ENCODE results near the gene OR1F1. TPM values are rescaled to one million over a fixed set of nuclear protein-coding genes. Genes with fewer than 3 reads are reported as not detected.
A peak's percentile ranks its signal among the peaks of the same experiment; 100 is the strongest.

OR1F1 gene
- total and polyA plus RNA-seq, 9 of the 15 experiments (the other 6 are each of a cell fraction or from before 2014, with no cell fraction given), result 0.15 to 0.61 (median 0.35) TPM; not detected in 3

- TF ChIP-seq ZNF507 (tag; conservative IDR thresholded peaks at IDR 0.05), result no peak
- TF ChIP-seq MLLT1 (IDR thresholded peaks at IDR 0.05), result peak; percentile 13 to 61; a peak in 2 of 4 replicates
- TF ChIP-seq ARID3B (CRISPR knock-in tag; IDR thresholded peaks at IDR 0.05; ENCODE audit: borderline replicate concordance), result no peak
- no peak for TF ChIP-seq ZNF445 (CRISPR knock-in tag; IDR thresholded peaks at IDR 0.05; ENCODE audit: low read depth)
- peak in 1 of 2 experiments; percentile 85; a peak in 1 of 4 replicates for TF ChIP-seq CSDE1 (IDR thresholded peaks at IDR 0.05)
- peak; percentile 61; the same call in 1 of the 2 replicates for TF ChIP-seq C11orf30 (IDR thresholded peaks at IDR 0.05; ENCODE audit: low read depth)
- no peak for TF ChIP-seq RBM14 (IDR thresholded peaks at IDR 0.05; ENCODE audit: borderline replicate concordance, insufficient read depth, low read depth, low read length)
- TF ChIP-seq NUFIP1 (IDR thresholded peaks at IDR 0.05; ENCODE audit: partially characterized antibody), result peak; percentile 75
- TF ChIP-seq CTBP1 (IDR thresholded peaks at IDR 0.05; ENCODE audit: borderline replicate concordance), result peak; percentile 98
- peak in 2 of 3 experiments; percentile 16 to 51 for TF ChIP-seq YY1 (IDR thresholded peaks at IDR 0.05; ENCODE audit: borderline replicate concordance in 1 of 3, control insufficient read depth in 1 of 3, extremely low read depth in 1 of 3, insufficient read depth in 3 of 3, insufficient read length in 1 of 3, insufficient replicate concordance in 2 of 3, low read depth in 1 of 3, low read length in 2 of 3)
- 0 out of 2 replicates have a peak, but pooled peaks have one; percentile 45 for TF ChIP-seq ARID1B (IDR thresholded peaks at IDR 0.05)
- peak in 1 of 2 experiments; percentile 96; a peak in 2 of 4 replicates for TF ChIP-seq TBL1XR1 (IDR thresholded peaks at IDR 0.05; ENCODE audit: low read length in 2 of 2)
- peak; percentile 3 for TF ChIP-seq HDAC3 (IDR thresholded peaks at IDR 0.05; ENCODE audit: borderline replicate concordance, partially characterized antibody)
- peak; percentile 74 for TF ChIP-seq ZNF24 (IDR thresholded peaks at IDR 0.05)
- peak; percentile 74; the same call in 1 of the 2 replicates for TF ChIP-seq ZNF197 (CRISPR knock-in tag; IDR thresholded peaks at IDR 0.05; ENCODE audit: low read depth)
- 0 out of 2 replicates have a peak, but pooled peaks have one; percentile 38 for TF ChIP-seq MBD2 (IDR thresholded peaks at IDR 0.05; ENCODE audit: borderline replicate concordance, low read depth)
Measured at GRCh38 chr16:3152277-3152990, 35.6 kb upstream of the OR1F1 start (continued).
